H9 (cell line): ENCODE results near the gene BCORL1. TPM values are rescaled to one million over a fixed set of nuclear protein-coding genes. Genes with fewer than 3 reads are reported as not detected.

Experiments used
- DNase-seq: peaks from one replicate; pipeline ENCODE4 v3.0.0-alpha.2; 2017
- H2AFZ ChIP-seq: one replicate; pipeline ENCODE4 v1.6.1; 2013; ENCODE audit warnings: mild to moderate bottlenecking, low read length, control low read depth, moderate library complexity
- H2AK5ac ChIP-seq: 2 replicates; pipeline ENCODE4 v1.6.1; 2013; ENCODE audit warnings: low read length, control low read depth, mixed read lengths; ENCODE audit not compliant: insufficient read length
- H2BK120ac ChIP-seq: one replicate; pipeline ENCODE4 v1.6.1; 2013; ENCODE audit warnings: low read depth, mild to moderate bottlenecking, low read length, control low read depth, inconsistent platforms; ENCODE audit not compliant: poor library complexity, severe bottlenecking
- H2BK12ac ChIP-seq: 2 replicates; pipeline ENCODE4 v1.6.1; 2013; ENCODE audit warnings: low read length, control low read depth, mixed read lengths, low read depth; ENCODE audit not compliant: insufficient read length
- H2BK15ac ChIP-seq: 2 replicates; pipeline ENCODE4 v1.6.1; 2013; ENCODE audit warnings: low read depth, low read length, control low read depth
- H2BK20ac ChIP-seq: one replicate; pipeline ENCODE4 v1.6.1; 2013; ENCODE audit warnings: low read depth, mild to moderate bottlenecking, low read length, control low read depth, inconsistent platforms; ENCODE audit not compliant: poor library complexity, severe bottlenecking
- H2BK5ac ChIP-seq: 2 replicates; pipeline ENCODE4 v1.6.1; 2013; ENCODE audit warnings: low read length, control low read depth, mixed read lengths; ENCODE audit not compliant: insufficient read length
- H3K14ac ChIP-seq: 2 replicates; pipeline ENCODE4 v1.6.1; 2013; ENCODE audit warnings: low read length, control low read depth; ENCODE audit not compliant: insufficient read depth
- H3K18ac ChIP-seq: 2 replicates; pipeline ENCODE4 v1.6.1; 2013; ENCODE audit warnings: low read depth, mild to moderate bottlenecking, mixed read lengths, low read length, control low read depth; ENCODE audit not compliant: insufficient read length
- H3K23ac ChIP-seq: 2 replicates; pipeline ENCODE4 v1.6.1; 2013; ENCODE audit warnings: low read length, control low read depth, mixed read lengths, low read depth; ENCODE audit not compliant: insufficient read length
- H3K23me2 ChIP-seq: 2 replicates; pipeline ENCODE4 v1.6.1; 2013; ENCODE audit warnings: low read depth, mild to moderate bottlenecking, mixed read lengths, low read length, control low read depth; ENCODE audit not compliant: insufficient read length, poor library complexity, severe bottlenecking
- H3K27ac ChIP-seq: 2 replicates; pipeline ENCODE4 v1.5.1; 2013; ENCODE audit warnings: low read length, control low read depth, mixed read lengths, low read depth; ENCODE audit not compliant: insufficient read length
- H3K27me3 ChIP-seq: 2 replicates; pipeline ENCODE4 v1.6.1; 2013; ENCODE audit warnings: low read length, control low read depth, inconsistent platforms; ENCODE audit not compliant: insufficient read depth
- H3K4ac ChIP-seq: 2 replicates; pipeline ENCODE4 v1.6.1; 2013; ENCODE audit warnings: low read depth, mild to moderate bottlenecking, control low read depth, inconsistent platforms, low read length, moderate library complexity
- H3K4me1 ChIP-seq: 2 replicates; pipeline ENCODE4 v1.6.1; 2013; ENCODE audit warnings: low read length, control low read depth, inconsistent platforms; ENCODE audit not compliant: insufficient read depth
- H3K4me2 ChIP-seq: 2 replicates; pipeline ENCODE4 v1.6.1; 2013; ENCODE audit warnings: low read length, control low read depth, mixed read lengths; ENCODE audit not compliant: insufficient read length, insufficient read depth
- H3K56ac ChIP-seq: 2 replicates; pipeline ENCODE4 v1.6.1; 2013; ENCODE audit warnings: low read depth, mild to moderate bottlenecking, mixed read lengths, low read length, control low read depth; ENCODE audit not compliant: insufficient read length
- H3K79me1 ChIP-seq: 2 replicates; pipeline ENCODE4 v1.6.1; 2013; ENCODE audit warnings: low read depth, mild to moderate bottlenecking, moderate library complexity, low read length, control low read depth, inconsistent platforms; ENCODE audit not compliant: insufficient read depth, poor library complexity, severe bottlenecking
- H3K79me2 ChIP-seq: 2 replicates; pipeline ENCODE4 v1.6.1; 2013; ENCODE audit warnings: low read length, control low read depth, inconsistent platforms; ENCODE audit not compliant: insufficient read depth
- H3K9ac ChIP-seq: 2 replicates; pipeline ENCODE4 v1.6.1; 2013; ENCODE audit warnings: low read length, control low read depth, mixed read lengths; ENCODE audit not compliant: insufficient read length; ENCODE audit errors: extremely low read depth
- H3K9me3 ChIP-seq: one replicate; pipeline ENCODE4 v1.6.1; 2013; ENCODE audit warnings: low read depth, low read length, inconsistent platforms; ENCODE audit not compliant: control insufficient read depth
- H3T11ph ChIP-seq: one replicate; pipeline ENCODE4 v1.6.1; 2013; ENCODE audit warnings: mild to moderate bottlenecking, low read length, control low read depth, inconsistent platforms
- H4K20me1 ChIP-seq: one replicate; pipeline ENCODE4 v1.6.1; 2013; ENCODE audit not compliant: control insufficient read depth, insufficient read length, insufficient read depth
- H4K5ac ChIP-seq: 2 replicates; pipeline ENCODE4 v1.6.1; 2013; ENCODE audit warnings: low read depth, mild to moderate bottlenecking, mixed read lengths, low read length, control low read depth; ENCODE audit not compliant: insufficient read length
- H4K8ac ChIP-seq: replicated peaks from 2 replicates; pipeline ENCODE4 v1.6.1; 2013; ENCODE audit warnings: low read length, control low read depth, mixed read lengths, low read depth; ENCODE audit not compliant: insufficient read length
- H4K91ac ChIP-seq: 2 replicates; pipeline ENCODE4 v1.6.1; 2013; ENCODE audit warnings: low read depth, mild to moderate bottlenecking, moderate library complexity, mixed read lengths, low read length, control low read depth; ENCODE audit not compliant: insufficient read length
- H3K27ac Mint-ChIP-seq, 3 experiments: 2 replicates in 2 of 3; 3 replicates in 1 of 3; pipeline ENCODE4 v1.8.0; 2020 to 2021; ENCODE audit warnings: mixed read lengths in 3 of 3, mild to moderate bottlenecking in 1 of 3, moderate library complexity in 1 of 3
- H3K27me3 Mint-ChIP-seq: 2 replicates; pipeline ENCODE4 v1.8.0; 2021; ENCODE audit warnings: low read depth, mild to moderate bottlenecking, moderate library complexity, mixed read lengths
- H3K36me3 Mint-ChIP-seq, 3 experiments: 2 replicates in 2 of 3; 3 replicates in 1 of 3; pipeline ENCODE4 v1.8.0; 2020 to 2021; ENCODE audit warnings: low read depth in 3 of 3, mixed read lengths in 3 of 3; ENCODE audit not compliant: insufficient read depth in 1 of 3
- H3K4me1 Mint-ChIP-seq, 2 experiments: 2 replicates each; pipeline ENCODE4 v1.8.0; 2020; ENCODE audit warnings: mixed read lengths in 2 of 2
- H3K4me3 Mint-ChIP-seq, 2 experiments: 2 replicates in 1 of 2; 3 replicates in 1 of 2; pipeline ENCODE4 v1.8.0; 2020 to 2021; ENCODE audit warnings: mild to moderate bottlenecking in 2 of 2, mixed read lengths in 2 of 2, moderate library complexity in 1 of 2
- H3K9me3 Mint-ChIP-seq, 2 experiments: 2 replicates in 1 of 2; 3 replicates in 1 of 2; pipeline ENCODE4 v1.8.0; 2020; ENCODE audit warnings: mild to moderate bottlenecking in 2 of 2, mixed read lengths in 2 of 2, moderate library complexity in 1 of 2
- WGBS: extraction: QIAGEN DNeasy Blood & Tissue Kit; methylation state at CpG from one replicate; pipeline ENCODE4 v1.1.7; 2013; ENCODE audit warnings: missing lambda C conversion rate, low lambda C conversion rate, mixed read lengths; ENCODE audit not compliant: insufficient read length; ENCODE audit errors: extremely low coverage; 5-methylcytosine and 5-hydroxymethylcytosine counted together
- total RNA-seq: library from RNA; stranded (reverse); gene quantifications from 2 replicates; pipeline ENCODE4 v1.2.1, GENCODE V29; 2021
- TF ChIP-seq, protein P1 (sequence below): fragments of 200-600 bp; sonication (generic); conservative IDR thresholded peaks from 3 replicates; pipeline ENCODE4 v1.8.0; 2021; ENCODE audit warnings: antibody characterized with exemption, mild to moderate bottlenecking

Gene BCORL1
- total RNA-seq, 1 experiment from 2014 or later: 6.1 TPM

DNA sequence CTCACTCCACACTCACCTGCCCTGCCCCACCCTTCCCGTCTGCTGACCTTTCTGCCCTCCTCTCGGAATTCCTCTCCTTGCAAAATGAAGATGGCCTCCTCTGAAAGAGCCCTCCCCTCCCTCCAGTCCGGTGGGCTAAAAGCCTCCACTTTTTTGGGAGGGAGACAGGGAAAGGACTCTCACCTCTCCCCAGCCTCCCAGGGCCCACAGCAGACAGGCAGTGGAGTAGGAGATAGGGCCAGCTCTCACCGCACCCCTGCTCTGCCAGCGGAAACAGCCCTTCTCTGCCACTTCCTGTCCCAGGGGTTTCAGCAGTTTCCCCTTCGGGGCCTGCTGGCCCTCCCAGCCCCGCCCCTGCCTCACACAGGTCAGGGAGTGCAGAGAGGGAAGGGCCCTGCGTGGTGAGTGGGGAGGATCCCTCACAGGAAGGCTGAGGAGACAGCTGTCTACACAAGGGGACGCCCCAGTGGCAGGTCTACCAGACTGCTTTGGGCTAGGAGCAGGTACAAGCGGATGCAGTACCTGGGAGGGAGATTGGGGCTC, 109.6 kb downstream of the BCORL1 start:
- Histone ChIP-seq H3K27ac (no peak overlapping the region), H4K20me1 (no peaks in the 10 kb centered on the region), H2BK15ac (no peak overlapping the region), H2BK12ac (no peak overlapping the region), H3T11ph (no peak overlapping the region), H3K14ac (no peak overlapping the region; the same call in 1 of the 2 replicates), H3K79me1 (no peaks in the 10 kb centered on the region), H2AK5ac (no peak overlapping the region), H3K9me3 (peaks cover 9% of the 10 kb centered on the region), H4K5ac (no peak overlapping the region), H3K4me2 (no peak overlapping the region), H2BK20ac (no peak overlapping the region), H2AFZ (no peak overlapping the region), H4K91ac (no peak overlapping the region), H3K4ac (no peak overlapping the region), H3K18ac (no peak overlapping the region), H2BK5ac (no peak overlapping the region), H2BK120ac (no peak overlapping the region), H3K23me2 (no peaks in the 10 kb centered on the region), H3K79me2 (no peaks in the 10 kb centered on the region), H4K8ac (no peak overlapping the region), H3K56ac (no peak overlapping the region), H3K9ac (no peak overlapping the region), H3K23ac (no peak overlapping the region), H3K27me3 (no peaks in the 10 kb centered on the region), H3K4me1 (no peaks in the 10 kb centered on the region)
- Mint-ChIP-seq H3K4me3 (no peak overlapping the region), H3K36me3 (peaks cover 0 to 4% (median 0%) of the 10 kb centered on the region in 3 experiments; a peak in 1 of 7 replicates), H3K27ac (peak overlapping the region in 1 of 3 experiments; percentile 65; a peak in 1 of 7 replicates), H3K9me3 (peaks cover 0 to 68% of the 10 kb centered on the region in 2 experiments; a peak in 4 of 5 replicates), H3K4me1 (peaks cover 2 to 3% of the 10 kb centered on the region in 2 experiments; a peak in 1 of 4 replicates), H3K27me3 (peaks cover 6% of the 10 kb centered on the region)
- no CpG with 5 or more reads among the region's 10 CpGs for WGBS
- DNase-seq: peak; percentile 47
- TF ChIP-seq, protein P1, sequence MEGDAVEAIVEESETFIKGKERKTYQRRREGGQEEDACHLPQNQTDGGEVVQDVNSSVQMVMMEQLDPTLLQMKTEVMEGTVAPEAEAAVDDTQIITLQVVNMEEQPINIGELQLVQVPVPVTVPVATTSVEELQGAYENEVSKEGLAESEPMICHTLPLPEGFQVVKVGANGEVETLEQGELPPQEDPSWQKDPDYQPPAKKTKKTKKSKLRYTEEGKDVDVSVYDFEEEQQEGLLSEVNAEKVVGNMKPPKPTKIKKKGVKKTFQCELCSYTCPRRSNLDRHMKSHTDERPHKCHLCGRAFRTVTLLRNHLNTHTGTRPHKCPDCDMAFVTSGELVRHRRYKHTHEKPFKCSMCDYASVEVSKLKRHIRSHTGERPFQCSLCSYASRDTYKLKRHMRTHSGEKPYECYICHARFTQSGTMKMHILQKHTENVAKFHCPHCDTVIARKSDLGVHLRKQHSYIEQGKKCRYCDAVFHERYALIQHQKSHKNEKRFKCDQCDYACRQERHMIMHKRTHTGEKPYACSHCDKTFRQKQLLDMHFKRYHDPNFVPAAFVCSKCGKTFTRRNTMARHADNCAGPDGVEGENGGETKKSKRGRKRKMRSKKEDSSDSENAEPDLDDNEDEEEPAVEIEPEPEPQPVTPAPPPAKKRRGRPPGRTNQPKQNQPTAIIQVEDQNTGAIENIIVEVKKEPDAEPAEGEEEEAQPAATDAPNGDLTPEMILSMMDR: no peak
